ENCODE data around the gene PDPK1. TPM values are rescaled to one million over a fixed set of nuclear protein-coding genes. Genes with fewer than 3 reads are reported as not detected.

The PDPK1 gene
- total RNA-seq, 1 experiment from 2014 or later, result 69.8 TPM

- H3K4me3 Mint-ChIP-seq (ENCODE audit: unreplicated experiment), result no peak overlapping the region
- no peaks in the 10 kb centered on the region for H3K36me3 ChIP-seq (ENCODE audit: control insufficient read depth, insufficient read depth, low read length)
- H3K4me1 Mint-ChIP-seq (ENCODE audit: low read depth, unreplicated experiment), result peaks cover 6% of the 10 kb centered on the region
- ChIA-PET CTCF (no interaction called here), POLR2A (no interaction called here)
- H3K27me3 ChIP-seq (replicated peaks; ENCODE audit: control insufficient read depth, insufficient read depth, low read length), result no peaks in the 10 kb centered on the region
- no peak for TF ChIP-seq CTCF (IDR thresholded peaks at IDR 0.05; ENCODE audit: insufficient read depth in 1 of 2, low read depth in 1 of 2, low read length in 1 of 2, severe bottlenecking in 1 of 2, unreplicated experiment in 1 of 2)
- no peak overlapping the region for H3K4me3 ChIP-seq (ENCODE audit: low read depth, low read length)
- BruUV-seq (replicated peaks), result no TSS peak
- intact Hi-C loops (cut with micrococcal nuclease; ENCODE audit: unreplicated experiment), result no loop called here
- H3K9me3 Mint-ChIP-seq (ENCODE audit: unreplicated experiment), result no peaks in the 10 kb centered on the region
- H3K9me3 ChIP-seq, result no peaks in the 10 kb centered on the region
- no peaks in the 10 kb centered on the region for H3K4me1 ChIP-seq
- H3K27ac Mint-ChIP-seq (ENCODE audit: unreplicated experiment), result no peak overlapping the region
- H3K36me3 Mint-ChIP-seq (ENCODE audit: insufficient read depth, unreplicated experiment), result peaks cover 5% of the 10 kb centered on the region
- H3K27me3 Mint-ChIP-seq (ENCODE audit: insufficient read depth, unreplicated experiment), result no peaks in the 10 kb centered on the region
- DNase-seq, result no peak
Observed at GRCh38 chr16:2494616-2495015, 43.2 kb upstream of the PDPK1 start.

GRCh38 chr16:2495041-2495440 lies 42.8 kb upstream of the PDPK1 start:
- CTCF ChIA-PET, result no interaction called here
- Histone ChIP-seq H3K36me3 (ENCODE audit: control insufficient read depth, insufficient read depth, low read length) (no peaks in the 10 kb centered on the region), H3K4me3 (ENCODE audit: low read depth, low read length) (no peak overlapping the region), H3K9me3 (no peaks in the 10 kb centered on the region), H3K27me3 (replicated peaks; ENCODE audit: control insufficient read depth, insufficient read depth, low read length) (no peaks in the 10 kb centered on the region), H3K4me1 (no peaks in the 10 kb centered on the region)
- no peak overlapping the region for H3K27ac Mint-ChIP-seq (ENCODE audit: unreplicated experiment)
- H3K36me3 Mint-ChIP-seq (ENCODE audit: insufficient read depth, unreplicated experiment), result peaks cover 5% of the 10 kb centered on the region
- H3K9me3 Mint-ChIP-seq (ENCODE audit: unreplicated experiment), result no peaks in the 10 kb centered on the region
- DNase-seq, result no peak
- POLR2A ChIA-PET, result no interaction called here
- BruUV-seq (replicated peaks), result no TSS peak
- H3K4me3 Mint-ChIP-seq (ENCODE audit: unreplicated experiment), result no peak overlapping the region
- intact Hi-C loops (cut with micrococcal nuclease; ENCODE audit: unreplicated experiment), result no loop called here
- no peak for TF ChIP-seq CTCF (IDR thresholded peaks at IDR 0.05; ENCODE audit: insufficient read depth in 1 of 2, low read depth in 1 of 2, low read length in 1 of 2, severe bottlenecking in 1 of 2, unreplicated experiment in 1 of 2)
- H3K27me3 Mint-ChIP-seq (ENCODE audit: insufficient read depth, unreplicated experiment), result no peaks in the 10 kb centered on the region
- H3K4me1 Mint-ChIP-seq (ENCODE audit: low read depth, unreplicated experiment), result peaks cover 6% of the 10 kb centered on the region

GRCh38 chr16:2496223-2497115 lies 41.4 kb upstream of the PDPK1 start:
- ChIA-PET CTCF (interaction anchor here (0.6 kb wide), 1 partner anchor 16 kb away, joined by 3 read pairs; no protein-coding TSS in a partner anchor), POLR2A (no interaction called here)
- H3K4me3 ChIP-seq (ENCODE audit: low read depth, low read length), result no peak overlapping the region
- peaks cover 6% of the 10 kb centered on the region for H3K4me1 Mint-ChIP-seq (ENCODE audit: low read depth, unreplicated experiment)
- no peak for TF ChIP-seq CTCF (IDR thresholded peaks at IDR 0.05; ENCODE audit: insufficient read depth in 1 of 2, low read depth in 1 of 2, low read length in 1 of 2, severe bottlenecking in 1 of 2, unreplicated experiment in 1 of 2)
- intact Hi-C loops (cut with micrococcal nuclease; ENCODE audit: unreplicated experiment), result no loop called here
- H3K4me1 ChIP-seq, result no peaks in the 10 kb centered on the region
- no peaks in the 10 kb centered on the region for H3K9me3 Mint-ChIP-seq (ENCODE audit: unreplicated experiment)
- H3K36me3 ChIP-seq (ENCODE audit: control insufficient read depth, insufficient read depth, low read length), result no peaks in the 10 kb centered on the region
- H3K27ac Mint-ChIP-seq (ENCODE audit: unreplicated experiment), result no peak overlapping the region
- DNase-seq, result no peak
- H3K36me3 Mint-ChIP-seq (ENCODE audit: insufficient read depth, unreplicated experiment), result peaks cover 10% of the 10 kb centered on the region
- no TSS peak for BruUV-seq (replicated peaks)
- H3K27me3 ChIP-seq (replicated peaks; ENCODE audit: control insufficient read depth, insufficient read depth, low read length), result no peaks in the 10 kb centered on the region
- no peak overlapping the region for H3K4me3 Mint-ChIP-seq (ENCODE audit: unreplicated experiment)
- no peaks in the 10 kb centered on the region for H3K27me3 Mint-ChIP-seq (ENCODE audit: insufficient read depth, unreplicated experiment)
- H3K9me3 ChIP-seq, result no peaks in the 10 kb centered on the region

All from Caco-2 (cell line).